K562 (cell line): ENCODE data around the gene NAV2. TPM values are rescaled to one million over a fixed set of nuclear protein-coding genes. Genes with fewer than 3 reads are reported as not detected.

Experiments used
- ATAC-seq: fragments of 200-7000 bp; cut with Tn5 transposase; 3 replicates; pipeline ENCODE4 v1.9.1; 2020; ENCODE audit warnings: moderate library complexity
- BruUV-seq: library from RNA; stranded (reverse); fragments of 400-500 nt; replicated peaks from 2 replicates; lab custom pipeline; 2021; lab: Mats Ljungman, UMichigan
- CTCF ChIA-PET: fragments of 300-600 bp; formaldehyde crosslinking; extraction: SDS; loops from one replicate; lab custom pipeline; 2021; ENCODE audit warnings: low intra/inter-chr PET ratio; lab: Yijun Ruan, JAX
- POLR2A ChIA-PET: fragments of 300-600, 350-650 bp; sonication (Branson Sonifier 250); formaldehyde crosslinking; extraction: SDS; loops from one replicate; lab custom pipeline; 2021; ENCODE audit warnings: antibody characterized with exemption, inconsistent platforms; lab: Yijun Ruan, JAX
- DNase-seq, 4 experiments: peaks; one replicate each; pipeline versions ENCODE4 v3.0.0 to v3.0.0-alpha.2; 2011 to 2018; ENCODE audit warnings: low spot score in 3 of 4, mixed read lengths in 3 of 4; ENCODE audit errors: extremely low read depth in 1 of 4
- FAIRE-seq: peaks from 2 replicates; lab custom pipeline; 2011; peaks lifted over from hg19 to GRCh38; lab: Jason Lieb, UNC
- H2AFZ ChIP-seq: 2 replicates; pipeline ENCODE4 v1.6.0; 2011; ENCODE audit warnings: low read depth, low read length, control low read depth, inconsistent platforms
- H3K27ac ChIP-seq: fragments of 200-600 bp; 3 replicates; pipeline ENCODE4 v1.8.0; 2011; ENCODE audit warnings: low read depth, mild to moderate bottlenecking, control low read depth, inconsistent platforms, low read length, moderate library complexity, mixed read lengths; ENCODE audit errors: extremely low read depth
- H3K27me3 ChIP-seq, 2 experiments: fragments of 300-600 bp in 1 of 2; 2 replicates in 1 of 2; 3 replicates in 1 of 2; pipeline versions ENCODE4 v1.6.0 to v1.8.0; 2011; ENCODE audit warnings: inconsistent platforms in 2 of 2, low read length in 2 of 2, mild to moderate bottlenecking in 1 of 2, mixed read lengths in 1 of 2, moderate library complexity in 1 of 2; ENCODE audit not compliant: control insufficient read depth in 2 of 2, insufficient read depth in 2 of 2
- H3K36me3 ChIP-seq: fragments of 300-600 bp; 3 replicates; pipeline ENCODE4 v1.8.0; 2011; ENCODE audit warnings: mild to moderate bottlenecking, low read length, inconsistent platforms; ENCODE audit not compliant: control insufficient read depth, insufficient read depth
- H3K4me1 ChIP-seq, 2 experiments: fragments of 200-600 bp in 1 of 2; replicated peaks in 1 of 2; 2 replicates in 1 of 2; 3 replicates in 1 of 2; pipeline versions ENCODE4 v1.5.1 to v1.8.0; 2011; ENCODE audit warnings: inconsistent platforms in 2 of 2, low read length in 2 of 2, mild to moderate bottlenecking in 1 of 2, mixed read lengths in 1 of 2, moderate library complexity in 1 of 2; ENCODE audit not compliant: control insufficient read depth in 2 of 2, insufficient read depth in 2 of 2
- H3K4me2 ChIP-seq: 2 replicates; pipeline ENCODE4 v1.6.1; 2011; ENCODE audit warnings: low read length, control low read depth, inconsistent platforms, mixed read lengths; ENCODE audit not compliant: insufficient read depth
- H3K4me3 ChIP-seq: fragments of 200-600 bp; sonication (generic), shearing (Covaris generic); 2 replicates; pipeline ENCODE4 v1.5.1; 2016; ENCODE audit warnings: control low read depth, inconsistent platforms
- H3K79me2 ChIP-seq: fragments of 200-600 bp; 3 replicates; pipeline ENCODE4 v1.8.0; 2011; ENCODE audit warnings: low read length, inconsistent platforms; ENCODE audit not compliant: control insufficient read depth, insufficient read depth
- H3K9ac ChIP-seq, 2 experiments: 2 replicates each; pipeline versions ENCODE4 v1.6.0 to v1.6.1; 2011; ENCODE audit warnings: low read depth in 2 of 2, low read length in 2 of 2, control low read depth in 1 of 2, inconsistent platforms in 1 of 2, mild to moderate bottlenecking in 1 of 2, mixed read lengths in 1 of 2; ENCODE audit not compliant: insufficient read depth in 1 of 2
- H3K9me1 ChIP-seq: one replicate; pipeline ENCODE4 v1.6.0; 2011; ENCODE audit warnings: inconsistent platforms, mild to moderate bottlenecking, low read length, moderate library complexity; ENCODE audit not compliant: control insufficient read depth, insufficient read depth
- H3K9me3 ChIP-seq: replicated peaks from 2 replicates; pipeline ENCODE4 v1.5.1; 2011; ENCODE audit warnings: low read depth, low read length, inconsistent platforms; ENCODE audit not compliant: control insufficient read depth, insufficient read depth
- H4K20me1 ChIP-seq: replicated peaks from 2 replicates; pipeline ENCODE4 v1.6.1; 2011; ENCODE audit warnings: low read length, inconsistent platforms, mixed read lengths; ENCODE audit not compliant: control insufficient read depth, insufficient read depth
- FOSL1 ChIP-seq: fragments of 200-800 bp; sonication (Bioruptor generic); conservative IDR thresholded peaks from 2 replicates; pipeline ENCODE4 v1.6.1; 2016; ENCODE audit warnings: missing genetic modification characterization, missing compliant biosample characterization
- RBBP5 ChIP-seq: fragments of 200-600 bp; sonication (generic); IDR thresholded peaks from 2 replicates; pipeline ENCODE4 v1.6.1; 2012; ENCODE audit warnings: borderline replicate concordance, mild to moderate bottlenecking, low read length, control low read depth, inconsistent platforms; ENCODE audit not compliant: insufficient read depth, poor library complexity, severe bottlenecking
- REST ChIP-seq, 2 experiments: fragments of 450-650 bp; formaldehyde crosslinking in 1 of 2; IDR thresholded peaks; 2 replicates each; pipeline versions ENCODE4 v1.4.0 to v1.6.1; 2014 to 2020; ENCODE audit warnings: mild to moderate bottlenecking in 2 of 2, borderline replicate concordance in 1 of 2, low read depth in 1 of 2
- ZNF324 ChIP-seq: fragments of 250-450 bp; sonication (Bioruptor Pico); IDR thresholded peaks from 2 replicates; pipeline ENCODE4 v1.4.0; 2020; ENCODE audit warnings: mild to moderate bottlenecking
- ZSCAN32 ChIP-seq: fragments of 450-650 bp; formaldehyde crosslinking; IDR thresholded peaks from 2 replicates; pipeline ENCODE4 v1.4.0; 2020; ENCODE audit warnings: mild to moderate bottlenecking, moderate library complexity
- WGBS: fragments of 100-300 bp; shearing (Covaris generic); methylation state at CpG from one replicate; pipeline ENCODE4 v1.1.6; 2016; ENCODE audit warnings: low coverage, mixed read lengths; ENCODE audit not compliant: insufficient coverage; ENCODE audit errors: missing lambda C conversion rate; 5-methylcytosine and 5-hydroxymethylcytosine counted together
- in situ Hi-C: fragments of 300-500 bp; cut with MboI; formaldehyde crosslinking; loops from 4 replicates; pipeline ENCODE4 v1.15.0; 2018; ENCODE audit warnings: inconsistent platforms, mixed read lengths
- intact Hi-C: fragments of 100-400 bp; cut with micrococcal nuclease; formaldehyde crosslinking; loops from 2 replicates; pipeline ENCODE4 v1.14.2; 2022
- polyA plus RNA-seq, 8 experiments: library from polyadenylated mRNA; depleted of rRNA in 4 of 8; stranded (reverse) in 5 of 8; unstranded in 3 of 8; fragments of >200 nt; fragmentation: Nextera tagmentation in 2 of 8; fragmentation: Illumina TruSeq in 1 of 8; extraction: Ambion mirVana in 2 of 8; extraction: Trizol in 1 of 8; gene quantifications; 2 replicates each; pipeline versions ENCODE4 v1.2.1 to v1.2.3, GENCODE V29; 2011 to 2014; ENCODE audit warnings: inconsistent platforms in 1 of 8, missing spikeins in 1 of 8
- total RNA-seq, 7 experiments: library from RNA; depleted of rRNA in 6 of 7; stranded (reverse); fragments of >200 nt in 6 of 7; fragmentation: Illumina TruSeq in 2 of 7; extraction: Trizol in 2 of 7; gene quantifications; 2 replicates each; pipeline versions ENCODE4 v1.2.1 to v1.2.3, GENCODE V29; 2011 to 2021; ENCODE audit warnings: low replicate concordance in 1 of 7

The NAV2 gene
- total and polyA plus RNA-seq, 9 of the 15 experiments (the other 6 are each of a cell fraction or from before 2014, with no cell fraction given), result 0.03 to 0.35 (median 0.05) TPM

GRCh38 chr11:19995145-19995544 lies 282.5 kb downstream of the NAV2 start:
- H3K4me1 ChIP-seq, result peaks cover 4 to 18% of the 10 kb centered on the region in 2 experiments; a peak in 4 of 5 replicates
- H3K4me3 ChIP-seq, result no peak overlapping the region
- H3K9me3 ChIP-seq, result peaks cover 4% of the 10 kb centered on the region; the same call in 1 of the 2 replicates
- no peaks in the 10 kb centered on the region for H4K20me1 ChIP-seq
- ATAC-seq, result peak; percentile 86
- peak overlapping the region; percentile 32; the same call in 1 of the 3 replicates for H3K27ac ChIP-seq
- H3K27me3 ChIP-seq, result no peaks in the 10 kb centered on the region
- H3K36me3 ChIP-seq, result no peaks in the 10 kb centered on the region
- intact Hi-C loops, result no loop called here
- no peaks in the 10 kb centered on the region for H3K79me2 ChIP-seq
- ChIA-PET CTCF (no interaction called here), POLR2A (interaction anchor here (0.8 to 1.2 kb wide), 5 partner anchors 9 to 49 kb away, joined by 3 to 7 read pairs (median 4); no protein-coding TSS in a partner anchor)
- 16% methylated on average over 4 of the region's 4 CpGs for WGBS
- in situ Hi-C loops, result no loop called here
- no peaks in the 10 kb centered on the region for H3K9me1 ChIP-seq
- FAIRE-seq, result peak; percentile 86
- BruUV-seq, result no TSS peak
- H2AFZ ChIP-seq, result peak overlapping the region; percentile 53; the same call in 1 of the 2 replicates
- H3K9ac ChIP-seq, result peak overlapping the region in 1 of 2 experiments; percentile 20; a peak in 1 of 4 replicates
- DNase-seq, result peak; percentile 25 to 70 (median 40)
- H3K4me2 ChIP-seq, result peak overlapping the region; percentile 26; the same call in 1 of the 2 replicates
- TF ChIP-seq RBBP5 (no peak), FOSL1 (tag) (peak; percentile 96), ZNF324 (no peak), REST (IDR thresholded peaks at IDR 0.05; ENCODE audit: borderline replicate concordance) (no peak; the same call in 1 of the 2 replicates), REST (CRISPR knock-in tag; IDR thresholded peaks at IDR 0.05; ENCODE audit: low read depth) (no peak), ZSCAN32 (no peak)
